ENCODE results near the gene CCDC88C.

Gene CCDC88C

DNA sequence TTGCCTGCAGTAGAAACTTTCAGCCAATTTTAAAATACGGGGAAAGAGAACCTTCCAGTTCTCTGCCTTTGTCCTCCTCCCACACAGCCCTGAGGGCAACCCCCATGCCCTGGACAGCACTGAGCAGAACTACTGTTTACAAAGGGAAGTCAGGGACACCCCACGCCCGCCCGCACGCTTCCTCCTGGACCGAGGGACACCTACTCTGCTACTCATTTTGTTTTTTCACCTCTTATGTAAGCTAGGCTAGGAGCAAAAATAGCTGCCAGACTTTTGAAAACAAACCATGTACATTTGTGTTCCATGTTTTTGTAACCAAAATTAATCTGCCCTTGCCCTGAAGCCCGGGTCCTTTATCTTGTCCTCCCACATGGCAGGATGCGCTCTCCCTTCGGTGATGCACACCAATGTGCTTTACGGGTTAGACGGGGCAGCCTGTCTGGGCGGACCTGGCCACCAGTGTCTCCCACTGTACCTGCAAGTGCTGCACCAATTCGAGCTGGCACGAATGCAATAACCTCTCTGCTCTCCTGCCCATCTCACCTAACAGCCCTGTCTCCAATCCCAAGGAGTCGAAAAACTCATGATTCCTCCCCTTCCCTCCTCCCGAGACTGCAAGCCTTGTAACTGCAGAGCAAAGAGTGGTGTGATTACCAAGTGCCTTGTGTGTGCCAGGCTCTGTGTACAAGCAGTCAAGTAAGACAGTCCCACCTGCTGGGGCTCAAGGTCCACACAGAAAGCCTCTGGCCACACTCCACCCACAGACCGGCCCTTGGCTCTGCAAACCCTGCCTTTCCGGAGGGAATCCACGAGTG lies 85.2 kb downstream of the CCDC88C start:
- Histone ChIP-seq H3K27me3 (ENCODE audit: control insufficient read depth, insufficient read depth, low read length) (no peaks in the 10 kb centered on the region), H3K9me3 (ENCODE audit: control insufficient read depth, low read depth, low read length) (no peaks in the 10 kb centered on the region), H3K4me1 (ENCODE audit: control insufficient read depth, low read depth, low read length) (no peaks in the 10 kb centered on the region), H3K36me3 (ENCODE audit: control insufficient read depth, low read depth, low read length) (no peaks in the 10 kb centered on the region), H3K9ac (ENCODE audit: low read length) (no peak overlapping the region), H3K4me3 (ENCODE audit: low read length) (no peak overlapping the region), H3K27ac (ENCODE audit: low read length) (no peak overlapping the region)

DNA sequence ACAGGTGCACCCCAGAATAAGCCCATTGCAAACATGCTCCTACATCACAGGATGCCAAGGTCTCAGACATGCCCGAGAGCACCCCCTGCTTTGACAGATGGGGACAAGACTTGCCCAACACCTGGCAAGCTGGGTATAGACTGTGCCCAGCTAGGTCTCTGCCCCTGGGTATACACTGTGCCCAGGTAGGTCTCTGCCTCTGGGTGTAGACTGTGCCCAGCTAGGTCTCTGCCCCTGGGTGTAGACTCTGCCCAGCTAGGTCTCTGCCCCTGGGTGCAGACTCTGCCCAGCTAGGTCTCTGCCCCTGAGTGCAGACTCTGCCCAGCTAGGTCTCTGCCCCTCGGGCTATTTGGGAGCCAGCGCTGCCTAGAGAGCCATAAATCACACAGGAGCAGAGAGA lies 85.9 kb downstream of the CCDC88C start:
- H3K4me3 ChIP-seq (ENCODE audit: low read length): no peak overlapping the region
- no peaks in the 10 kb centered on the region for H3K9me3 ChIP-seq (ENCODE audit: control insufficient read depth, low read depth, low read length)
- H3K27ac ChIP-seq (ENCODE audit: low read length): no peak overlapping the region
- H3K27me3 ChIP-seq (ENCODE audit: control insufficient read depth, insufficient read depth, low read length): no peaks in the 10 kb centered on the region
- H3K9ac ChIP-seq (ENCODE audit: low read length): no peak overlapping the region
- no peaks in the 10 kb centered on the region for H3K4me1 ChIP-seq (ENCODE audit: control insufficient read depth, low read depth, low read length)
- H3K36me3 ChIP-seq (ENCODE audit: control insufficient read depth, low read depth, low read length): no peaks in the 10 kb centered on the region

GRCh38 chr14:91330856-91331255 lies 86.8 kb downstream of the CCDC88C start:
- Histone ChIP-seq H3K36me3 (ENCODE audit: control insufficient read depth, low read depth, low read length) (no peaks in the 10 kb centered on the region), H3K9ac (ENCODE audit: low read length) (no peak overlapping the region), H3K27ac (ENCODE audit: low read length) (no peak overlapping the region), H3K9me3 (ENCODE audit: control insufficient read depth, low read depth, low read length) (no peaks in the 10 kb centered on the region), H3K4me1 (ENCODE audit: control insufficient read depth, low read depth, low read length) (no peaks in the 10 kb centered on the region), H3K27me3 (ENCODE audit: control insufficient read depth, insufficient read depth, low read length) (no peaks in the 10 kb centered on the region), H3K4me3 (ENCODE audit: low read length) (no peak overlapping the region)

- H3K4me1 ChIP-seq (ENCODE audit: control insufficient read depth, low read depth, low read length): no peaks in the 10 kb centered on the region
- H3K27ac ChIP-seq (ENCODE audit: low read length): no peak overlapping the region
- H3K9me3 ChIP-seq (ENCODE audit: control insufficient read depth, low read depth, low read length): no peaks in the 10 kb centered on the region
- no peaks in the 10 kb centered on the region for H3K36me3 ChIP-seq (ENCODE audit: control insufficient read depth, low read depth, low read length)
- no peaks in the 10 kb centered on the region for H3K27me3 ChIP-seq (ENCODE audit: control insufficient read depth, insufficient read depth, low read length)
- H3K4me3 ChIP-seq (ENCODE audit: low read length): no peak overlapping the region
- no peak overlapping the region for H3K9ac ChIP-seq (ENCODE audit: low read length)
These were observed 87.4 kb downstream of the CCDC88C start for GRCh38 chr14:91330096-91330696.

DNA sequence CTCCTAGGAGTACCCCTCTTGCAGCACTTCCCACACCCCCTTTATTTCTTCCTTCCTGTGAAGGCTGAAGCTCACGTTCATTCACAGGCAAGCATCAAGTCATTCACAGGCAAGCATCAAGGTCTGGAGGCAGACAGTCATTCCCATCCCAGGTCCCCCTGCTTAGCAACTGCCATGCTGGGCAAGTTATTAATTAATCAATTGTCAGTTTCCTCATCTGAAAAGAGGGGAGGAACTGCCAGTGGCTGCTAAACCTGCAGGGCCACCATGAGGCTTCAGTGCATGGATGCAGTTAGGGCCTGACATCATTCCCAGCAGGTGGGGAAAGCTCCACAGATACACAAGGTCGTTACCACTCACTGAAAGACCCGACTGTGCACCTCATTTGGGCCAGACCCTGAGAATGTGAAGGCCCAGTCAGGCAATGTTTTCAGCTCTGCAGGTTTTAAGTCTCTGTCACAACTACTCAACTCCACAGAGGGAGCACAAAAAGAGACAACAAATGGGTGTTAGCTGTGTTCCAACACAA lies 88.1 kb downstream of the CCDC88C start:
- no peaks in the 10 kb centered on the region for H3K4me1 ChIP-seq (ENCODE audit: control insufficient read depth, low read depth, low read length)
- no peak overlapping the region for H3K27ac ChIP-seq (ENCODE audit: low read length)
- no peaks in the 10 kb centered on the region for H3K36me3 ChIP-seq (ENCODE audit: control insufficient read depth, low read depth, low read length)
- H3K27me3 ChIP-seq (ENCODE audit: control insufficient read depth, insufficient read depth, low read length): no peaks in the 10 kb centered on the region
- H3K4me3 ChIP-seq (ENCODE audit: low read length): no peak overlapping the region
- H3K9me3 ChIP-seq (ENCODE audit: control insufficient read depth, low read depth, low read length): no peaks in the 10 kb centered on the region
- no peak overlapping the region for H3K9ac ChIP-seq (ENCODE audit: low read length)

GRCh38 chr14:91328313-91329050 lies 89.1 kb downstream of the CCDC88C start:
- H3K27ac ChIP-seq (ENCODE audit: low read length): no peak overlapping the region
- H3K9ac ChIP-seq (ENCODE audit: low read length): no peak overlapping the region
- H3K4me3 ChIP-seq (ENCODE audit: low read length): no peak overlapping the region
- H3K36me3 ChIP-seq (ENCODE audit: control insufficient read depth, low read depth, low read length): no peaks in the 10 kb centered on the region
- no peaks in the 10 kb centered on the region for H3K9me3 ChIP-seq (ENCODE audit: control insufficient read depth, low read depth, low read length)
- H3K4me1 ChIP-seq (ENCODE audit: control insufficient read depth, low read depth, low read length): peaks cover 2% of the 10 kb centered on the region
- no peaks in the 10 kb centered on the region for H3K27me3 ChIP-seq (ENCODE audit: control insufficient read depth, insufficient read depth, low read length)

- Histone ChIP-seq H3K4me3 (ENCODE audit: low read length) (no peak overlapping the region), H3K4me1 (ENCODE audit: control insufficient read depth, low read depth, low read length) (peaks cover 2% of the 10 kb centered on the region), H3K9me3 (ENCODE audit: control insufficient read depth, low read depth, low read length) (no peaks in the 10 kb centered on the region), H3K9ac (ENCODE audit: low read length) (no peak overlapping the region), H3K27me3 (ENCODE audit: control insufficient read depth, insufficient read depth, low read length) (no peaks in the 10 kb centered on the region), H3K36me3 (ENCODE audit: control insufficient read depth, low read depth, low read length) (no peaks in the 10 kb centered on the region), H3K27ac (ENCODE audit: low read length) (no peak overlapping the region)
These were observed 89.8 kb downstream of the CCDC88C start for GRCh38 chr14:91327661-91328312.

DNA sequence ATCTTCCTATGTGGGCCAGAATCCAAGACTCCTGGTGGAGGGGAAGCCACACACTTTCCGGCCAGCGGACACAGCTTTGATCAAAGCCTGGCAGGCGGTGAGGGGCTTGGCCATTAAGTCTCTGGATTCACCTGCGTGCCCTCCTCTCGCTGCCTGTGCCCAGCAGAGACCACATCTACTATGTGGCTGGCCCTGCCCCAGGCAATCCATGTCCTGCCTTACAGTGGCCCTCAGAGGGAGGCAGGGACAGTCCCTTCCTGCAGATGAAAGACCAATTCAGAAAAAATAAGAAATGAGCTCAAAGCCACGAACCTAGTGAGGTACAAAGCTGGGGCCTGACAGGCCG lies 90.4 kb downstream of the CCDC88C start:
- H3K36me3 ChIP-seq (ENCODE audit: control insufficient read depth, low read depth, low read length): no peaks in the 10 kb centered on the region
- H3K9me3 ChIP-seq (ENCODE audit: control insufficient read depth, low read depth, low read length): no peaks in the 10 kb centered on the region
- H3K27ac ChIP-seq (ENCODE audit: low read length): no peak overlapping the region
- no peaks in the 10 kb centered on the region for H3K27me3 ChIP-seq (ENCODE audit: control insufficient read depth, insufficient read depth, low read length)
- H3K4me3 ChIP-seq (ENCODE audit: low read length): no peak overlapping the region
- H3K9ac ChIP-seq (ENCODE audit: low read length): no peak overlapping the region
- peaks cover 2% of the 10 kb centered on the region for H3K4me1 ChIP-seq (ENCODE audit: control insufficient read depth, low read depth, low read length)

DNA sequence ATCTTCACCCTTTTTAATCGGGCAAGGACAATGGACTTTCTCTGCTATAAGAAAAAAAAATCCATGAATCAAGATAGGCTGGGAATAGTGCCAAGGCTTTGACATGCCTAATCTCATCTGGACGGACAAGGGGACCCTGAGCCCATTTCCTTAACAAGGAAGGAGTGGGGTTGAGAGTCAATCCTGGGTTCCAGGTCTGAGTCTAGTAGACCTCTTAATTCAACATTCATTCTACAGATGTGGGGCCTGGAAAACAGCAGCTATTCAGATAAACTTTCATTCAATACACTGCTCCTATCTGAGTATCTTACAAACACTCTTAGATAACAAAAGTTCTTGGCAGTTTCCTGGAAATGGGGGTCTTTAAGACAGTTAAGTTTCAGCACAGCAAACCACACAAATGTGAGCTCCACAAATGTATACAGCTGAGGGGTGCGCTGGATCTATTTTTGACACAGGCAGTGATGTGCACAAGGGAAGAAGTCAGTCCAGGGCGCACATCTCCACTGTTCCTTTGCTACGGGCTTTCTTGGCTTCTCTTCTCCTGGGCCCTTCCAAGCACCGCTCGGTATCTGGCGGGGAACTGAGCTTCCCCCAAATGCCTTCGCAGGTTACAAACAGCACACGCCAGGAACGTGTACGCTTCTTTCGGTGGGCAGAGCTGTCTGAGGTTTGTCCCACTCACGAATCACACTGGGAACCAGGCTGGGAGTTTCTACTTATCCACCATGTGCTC lies 90.9 kb downstream of the CCDC88C start:
- H3K4me1 ChIP-seq (ENCODE audit: control insufficient read depth, low read depth, low read length): peaks cover 2% of the 10 kb centered on the region
- no peaks in the 10 kb centered on the region for H3K9me3 ChIP-seq (ENCODE audit: control insufficient read depth, low read depth, low read length)
- no peak overlapping the region for H3K9ac ChIP-seq (ENCODE audit: low read length)
- no peaks in the 10 kb centered on the region for H3K36me3 ChIP-seq (ENCODE audit: control insufficient read depth, low read depth, low read length)
- H3K27me3 ChIP-seq (ENCODE audit: control insufficient read depth, insufficient read depth, low read length): no peaks in the 10 kb centered on the region
- no peak overlapping the region for H3K27ac ChIP-seq (ENCODE audit: low read length)
- H3K4me3 ChIP-seq (ENCODE audit: low read length): no peak overlapping the region

DNA sequence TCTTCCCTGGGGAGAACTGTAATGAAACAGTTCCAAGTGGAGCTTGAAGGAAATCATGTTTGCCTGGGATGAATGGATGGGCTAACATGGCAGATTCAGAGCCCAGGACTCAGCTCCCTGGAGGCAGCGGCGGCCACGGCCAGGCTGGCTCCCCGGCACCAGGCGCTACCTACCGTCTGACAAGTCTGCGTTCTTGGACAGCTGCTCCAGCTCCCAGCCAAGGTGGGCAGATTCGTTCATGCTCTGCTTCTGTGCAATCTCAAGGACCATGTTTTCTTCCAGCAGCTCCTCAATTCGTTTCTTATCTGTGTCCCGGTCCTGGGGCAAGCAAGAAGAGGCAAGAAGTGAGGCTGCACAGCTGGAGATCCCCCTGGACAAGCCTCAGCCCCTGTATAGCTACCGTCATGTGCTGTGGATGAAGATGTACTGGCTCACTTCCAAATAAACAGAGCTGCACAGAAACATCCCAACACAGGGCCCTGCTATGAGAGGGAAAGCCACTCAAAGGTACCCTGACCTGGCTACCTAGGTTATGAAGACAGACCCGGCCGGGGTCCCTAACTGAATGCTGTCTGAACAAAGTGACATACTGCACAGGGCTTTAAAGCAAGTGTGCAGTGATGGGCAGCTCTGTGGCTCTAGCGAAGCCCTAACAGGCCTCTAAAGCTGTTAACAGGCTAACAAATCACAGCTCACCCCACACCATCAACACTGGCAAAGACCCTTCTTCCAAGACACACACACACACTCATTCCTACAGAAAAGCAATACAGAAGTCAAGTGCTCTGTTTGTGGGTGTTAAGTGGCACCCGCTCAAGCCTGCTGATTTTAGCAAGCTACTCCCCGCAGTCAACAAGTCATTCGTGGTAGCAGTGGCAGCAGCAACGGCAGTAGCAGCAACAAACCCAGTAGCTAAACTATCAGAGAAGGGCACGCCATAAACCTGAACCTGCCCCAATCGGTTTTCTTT lies 92.7 kb downstream of the CCDC88C start:
- H3K4me1 ChIP-seq (ENCODE audit: control insufficient read depth, low read depth, low read length): peaks cover 2% of the 10 kb centered on the region
- H3K9ac ChIP-seq (ENCODE audit: low read length): no peak overlapping the region
- no peak overlapping the region for H3K4me3 ChIP-seq (ENCODE audit: low read length)
- H3K27me3 ChIP-seq (ENCODE audit: control insufficient read depth, insufficient read depth, low read length): no peaks in the 10 kb centered on the region
- no peaks in the 10 kb centered on the region for H3K9me3 ChIP-seq (ENCODE audit: control insufficient read depth, low read depth, low read length)
- H3K27ac ChIP-seq (ENCODE audit: low read length): no peak overlapping the region
- H3K36me3 ChIP-seq (ENCODE audit: control insufficient read depth, low read depth, low read length): peaks cover 7% of the 10 kb centered on the region

All from iPS-18a (cell line).